ENCODE measurements around the gene ADAMTSL3. TPM values are rescaled to one million over a fixed set of nuclear protein-coding genes. Genes with fewer than 3 reads are reported as not detected.

Gene ADAMTSL3
- total RNA-seq, 1 donor = 0.72 TPM

GRCh38 chr15:83656192-83656591 is 2.3 kb downstream of the ADAMTSL3 start:
- Histone ChIP-seq H3K27ac (ENCODE audit: low read depth, low read length) (no peak overlapping the region), H3K79me2 (ENCODE audit: insufficient read depth, low read length) (no peaks in the 10 kb centered on the region), H2AFZ (ENCODE audit: low read length) (no peak overlapping the region), H3K9me3 (ENCODE audit: low read depth, low read length) (no peaks in the 10 kb centered on the region), H3K4me2 (ENCODE audit: insufficient read depth, low read length) (no peak overlapping the region), H3K4me1 (ENCODE audit: insufficient read depth, low read length) (no peaks in the 10 kb centered on the region), H3K4me3 (ENCODE audit: insufficient read depth, low read length) (no peak overlapping the region), H3K27me3 (ENCODE audit: insufficient read depth, low read length) (peaks cover 23% of the 10 kb centered on the region), H3K36me3 (ENCODE audit: insufficient read depth, low read length) (no peaks in the 10 kb centered on the region), H4K20me1 (ENCODE audit: insufficient read depth, low read length) (no peaks in the 10 kb centered on the region)
- no peak for DNase-seq (ENCODE audit: insufficient read length, low spot score, missing footprints)
- no peak for TF ChIP-seq CTCF (IDR thresholded peaks at IDR 0.05; ENCODE audit: extremely low read depth, low read depth, low read length)

DNA sequence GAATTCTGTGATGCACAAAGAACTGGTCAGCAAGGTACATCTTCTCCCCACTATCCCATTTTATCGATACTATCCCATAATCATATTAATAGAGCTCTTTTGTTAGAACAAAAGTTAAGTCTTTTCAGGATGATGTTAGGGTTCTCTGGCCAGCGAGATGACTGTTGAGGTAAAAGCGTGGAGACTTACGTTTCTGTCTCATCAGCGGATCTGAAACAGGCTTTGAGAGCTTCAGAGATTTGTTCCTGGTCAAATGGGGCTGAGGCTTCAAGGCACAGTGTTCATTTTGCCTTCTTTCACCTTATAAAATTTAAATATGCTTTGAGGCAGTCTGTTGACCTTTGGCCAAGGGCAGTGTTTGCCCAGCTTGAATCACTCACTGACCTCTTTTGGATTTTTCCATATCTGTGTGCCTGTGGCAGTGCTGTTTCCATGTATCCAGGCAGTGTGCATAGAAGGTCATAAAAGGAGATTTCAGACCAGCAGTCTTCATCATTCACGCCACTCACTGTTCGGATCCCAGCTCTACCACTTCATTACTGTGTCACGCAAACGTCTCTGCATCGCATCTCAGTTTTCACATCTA is 3.1 kb downstream of the ADAMTSL3 start:
- H3K4me2 ChIP-seq (ENCODE audit: insufficient read depth, low read length) = no peak overlapping the region
- peaks cover 23% of the 10 kb centered on the region for H3K27me3 ChIP-seq (ENCODE audit: insufficient read depth, low read length)
- no peak overlapping the region for H3K4me3 ChIP-seq (ENCODE audit: insufficient read depth, low read length)
- H3K9me3 ChIP-seq (ENCODE audit: low read depth, low read length) = no peaks in the 10 kb centered on the region
- H2AFZ ChIP-seq (ENCODE audit: low read length) = no peak overlapping the region
- H3K4me1 ChIP-seq (ENCODE audit: insufficient read depth, low read length) = no peaks in the 10 kb centered on the region
- no peaks in the 10 kb centered on the region for H3K36me3 ChIP-seq (ENCODE audit: insufficient read depth, low read length)
- H4K20me1 ChIP-seq (ENCODE audit: insufficient read depth, low read length) = no peaks in the 10 kb centered on the region
- no peak overlapping the region for H3K27ac ChIP-seq (ENCODE audit: low read depth, low read length)
- TF ChIP-seq CTCF (IDR thresholded peaks at IDR 0.05; ENCODE audit: extremely low read depth, low read depth, low read length) = no peak
- no peaks in the 10 kb centered on the region for H3K79me2 ChIP-seq (ENCODE audit: insufficient read depth, low read length)
- peak; percentile 74 for DNase-seq (ENCODE audit: insufficient read length, low spot score, missing footprints)

DNA sequence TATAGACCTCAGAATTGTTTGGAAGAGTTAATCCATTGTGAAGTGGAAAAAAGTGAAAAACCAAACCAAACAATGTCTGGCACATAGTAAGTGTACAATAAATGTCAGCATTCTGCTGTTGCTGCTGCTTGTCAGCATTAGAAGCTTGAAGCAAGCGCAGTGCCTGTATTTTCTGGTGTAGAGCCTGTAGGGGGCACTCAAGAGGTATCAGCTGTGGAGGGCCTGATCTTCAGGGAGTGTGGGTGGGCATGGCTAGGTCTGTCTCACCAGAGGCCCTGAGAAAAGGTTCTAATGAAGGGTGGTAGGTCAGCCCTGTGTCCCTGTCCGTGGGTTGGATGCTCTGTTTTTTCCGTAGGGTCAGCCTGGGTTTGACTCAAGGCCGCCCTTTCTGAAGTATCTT is 3.6 kb downstream of the ADAMTSL3 start:
- TF ChIP-seq CTCF (IDR thresholded peaks at IDR 0.05; ENCODE audit: extremely low read depth, low read depth, low read length) = peak; percentile 24
- H3K27ac ChIP-seq (ENCODE audit: low read depth, low read length) = no peak overlapping the region
- no peak overlapping the region for H3K4me3 ChIP-seq (ENCODE audit: insufficient read depth, low read length)
- no peak overlapping the region for H3K4me2 ChIP-seq (ENCODE audit: insufficient read depth, low read length)
- H3K79me2 ChIP-seq (ENCODE audit: insufficient read depth, low read length) = no peaks in the 10 kb centered on the region
- H3K4me1 ChIP-seq (ENCODE audit: insufficient read depth, low read length) = no peaks in the 10 kb centered on the region
- peaks cover 23% of the 10 kb centered on the region for H3K27me3 ChIP-seq (ENCODE audit: insufficient read depth, low read length)
- DNase-seq (ENCODE audit: insufficient read length, low spot score, missing footprints) = no peak
- no peaks in the 10 kb centered on the region for H4K20me1 ChIP-seq (ENCODE audit: insufficient read depth, low read length)
- H3K9me3 ChIP-seq (ENCODE audit: low read depth, low read length) = no peaks in the 10 kb centered on the region
- no peak overlapping the region for H2AFZ ChIP-seq (ENCODE audit: low read length)
- H3K36me3 ChIP-seq (ENCODE audit: insufficient read depth, low read length) = no peaks in the 10 kb centered on the region

DNA sequence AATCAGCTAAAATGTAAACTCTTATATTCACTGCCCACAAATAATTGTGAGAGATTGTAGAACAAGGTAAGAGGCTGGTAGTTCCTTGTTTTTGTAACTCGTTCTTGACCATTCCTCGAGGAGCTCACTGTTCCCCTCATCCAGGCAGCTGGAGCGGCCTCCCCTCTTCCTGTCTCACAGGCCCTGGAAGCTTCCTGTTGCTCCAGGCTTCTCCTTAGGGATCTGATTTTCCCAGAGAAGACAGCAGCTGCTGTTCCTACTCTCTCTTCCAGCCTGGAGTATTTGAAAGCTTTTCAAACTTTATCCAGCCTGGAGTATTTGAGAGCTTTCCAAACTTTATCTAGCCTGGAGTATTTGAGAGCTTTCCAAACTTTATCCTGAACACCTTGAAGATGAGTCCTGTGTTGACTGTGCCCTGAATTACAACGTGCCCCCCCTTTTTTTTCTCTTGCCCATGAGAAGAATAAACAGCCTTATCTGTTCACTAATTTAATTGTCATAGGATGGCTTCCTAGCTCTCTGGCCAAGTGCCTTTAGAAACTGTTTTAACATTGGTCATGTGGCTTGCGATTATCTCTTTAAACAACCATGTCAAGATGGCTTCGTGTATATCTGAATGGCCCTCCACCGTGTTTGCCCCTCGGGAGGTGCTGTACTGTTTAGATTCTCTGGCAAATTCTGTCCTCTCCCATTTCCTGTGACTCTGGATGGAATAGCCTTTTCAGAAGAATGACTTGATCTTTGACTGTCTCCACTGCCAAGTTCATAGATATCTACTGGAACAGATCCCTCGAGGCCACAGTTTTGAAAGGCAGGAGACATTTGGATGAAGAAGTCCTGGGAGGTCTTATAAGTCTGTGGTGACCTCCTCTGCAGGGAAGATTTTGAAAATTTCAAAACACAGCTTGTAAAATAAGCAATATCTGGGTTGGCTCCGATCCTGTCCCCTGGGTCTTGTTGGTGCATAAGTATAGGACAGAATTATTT is 4.8 kb downstream of the ADAMTSL3 start:
- TF ChIP-seq CTCF (IDR thresholded peaks at IDR 0.05; ENCODE audit: extremely low read depth, low read depth, low read length) = no peak
- no peak overlapping the region for H2AFZ ChIP-seq (ENCODE audit: low read length)
- H3K36me3 ChIP-seq (ENCODE audit: insufficient read depth, low read length) = no peaks in the 10 kb centered on the region
- H3K4me2 ChIP-seq (ENCODE audit: insufficient read depth, low read length) = no peak overlapping the region
- H3K4me3 ChIP-seq (ENCODE audit: insufficient read depth, low read length) = no peak overlapping the region
- no peaks in the 10 kb centered on the region for H3K4me1 ChIP-seq (ENCODE audit: insufficient read depth, low read length)
- no peak overlapping the region for H3K27ac ChIP-seq (ENCODE audit: low read depth, low read length)
- DNase-seq (ENCODE audit: insufficient read length, low spot score, missing footprints) = peak; percentile 62
- no peaks in the 10 kb centered on the region for H3K79me2 ChIP-seq (ENCODE audit: insufficient read depth, low read length)
- peaks cover 19% of the 10 kb centered on the region for H3K27me3 ChIP-seq (ENCODE audit: insufficient read depth, low read length)
- H4K20me1 ChIP-seq (ENCODE audit: insufficient read depth, low read length) = no peaks in the 10 kb centered on the region
- no peaks in the 10 kb centered on the region for H3K9me3 ChIP-seq (ENCODE audit: low read depth, low read length)
